Astrocyte of the cerebellum (primary cell): Measurements from ENCODE around the gene INSIG1.

ENCODE experiments used
- DNase-seq: peaks from one replicate; pipeline ENCODE4 v3.0.0-alpha.2; 2011; ENCODE audit warnings: low read depth
- H3K4me3 ChIP-seq: 2 replicates; pipeline ENCODE4 v1.5.1; 2011; ENCODE audit warnings: mild to moderate bottlenecking, low read depth, low read length, moderate library complexity
- CTCF ChIP-seq: IDR thresholded peaks from 2 replicates; pipeline ENCODE4 v1.5.1; 2012; ENCODE audit warnings: low read length, low read depth, moderate library complexity, mild to moderate bottlenecking; ENCODE audit errors: missing control alignments
- in situ Hi-C: cut with HindIII; loops from 2 replicates; pipeline ENCODE4 v1.10.0; 2017; ENCODE audit warnings: low sequenced_read_pairs

Gene INSIG1

GRCh38 chr7:155292680-155293226 lies 4.9 kb upstream of the INSIG1 start:
- no peak for DNase-seq
- no peak overlapping the region for H3K4me3 ChIP-seq
- in situ Hi-C loops = no loop called here
- TF ChIP-seq CTCF = no peak

GRCh38 chr7:155293721-155294510 lies 3.8 kb upstream of the INSIG1 start:
- TF ChIP-seq CTCF = no peak
- DNase-seq = no peak
- H3K4me3 ChIP-seq = no peak overlapping the region
- in situ Hi-C loops = no loop called here

GRCh38 chr7:155294511-155294778 lies 3.2 kb upstream of the INSIG1 start:
- H3K4me3 ChIP-seq = no peak overlapping the region
- no peak for TF ChIP-seq CTCF
- in situ Hi-C loops = no loop called here
- DNase-seq = no peak

GRCh38 chr7:155295511-155295910 lies 2.2 kb upstream of the INSIG1 start:
- DNase-seq = no peak
- in situ Hi-C loops = no loop called here
- TF ChIP-seq CTCF = no peak
- no peak overlapping the region for H3K4me3 ChIP-seq

GRCh38 chr7:155296006-155296787 lies 1.5 kb upstream of the INSIG1 start:
- in situ Hi-C loops = no loop called here
- peak overlapping the region; percentile 49 for H3K4me3 ChIP-seq
- DNase-seq = no peak
- TF ChIP-seq CTCF = no peak

- H3K4me3 ChIP-seq = peak overlapping the region; percentile 49
- peak; percentile 2 for TF ChIP-seq CTCF
- peak; percentile 37 for DNase-seq
- in situ Hi-C loops = no loop called here
Measured at GRCh38 chr7:155296788-155297516, 726 bp upstream of the INSIG1 start.
